HK-2 (cell line): ENCODE results near the gene ZNF91.
"Not testable (repeated sequence)": the region's sequence is repeated elsewhere in the genome, so short reads cannot be mapped to it uniquely, and the experiment has no call there.

ENCODE experiments used
- DNase-seq: peaks from one replicate; pipeline ENCODE4 v3.0.0-alpha.2; 2018; ENCODE audit not compliant: unreplicated experiment

Gene ZNF91

GRCh38 chr19:23318941-23319340, 76.3 kb downstream of the ZNF91 start:
- DNase-seq, result not testable (repeated sequence)

- no peak for DNase-seq
Observed at GRCh38 chr19:23318143-23318542, 77.1 kb downstream of the ZNF91 start.

GRCh38 chr19:23315286-23315685, 80.0 kb downstream of the ZNF91 start:
- DNase-seq, result no peak

DNA sequence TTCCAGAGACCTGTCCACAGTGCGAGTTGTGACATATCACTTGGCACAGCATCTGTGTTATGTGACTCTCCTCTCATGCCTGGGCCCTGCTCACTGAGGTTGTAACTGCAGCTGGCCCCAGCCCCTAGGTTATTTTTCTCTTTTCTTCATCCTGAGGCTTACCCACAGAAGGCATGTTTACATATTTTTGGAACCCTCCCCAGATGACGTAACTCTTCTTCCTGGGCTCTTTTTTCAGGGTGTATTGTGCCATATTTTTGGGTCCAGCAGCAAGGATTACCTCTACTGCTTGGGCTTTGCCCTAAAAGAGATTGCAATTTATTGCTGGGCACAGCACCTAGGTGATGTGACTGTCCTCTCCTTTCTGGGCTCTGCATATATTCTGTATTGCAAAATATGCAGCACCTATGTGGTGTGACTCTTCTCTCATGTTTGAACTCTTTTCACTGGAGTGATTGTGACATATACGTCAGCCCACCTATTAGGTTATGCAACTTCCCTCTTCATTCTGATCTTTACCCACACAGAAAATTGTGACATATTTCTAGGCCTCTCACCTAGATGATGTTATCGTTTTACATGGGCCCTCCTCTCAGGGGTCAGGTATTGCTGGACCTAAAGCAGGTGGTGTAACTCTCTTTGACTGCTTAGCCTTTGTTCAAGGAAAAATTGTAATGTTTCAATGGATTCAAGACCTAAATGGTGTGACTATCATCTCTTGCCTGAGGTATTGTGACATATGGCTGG, 80.6 kb downstream of the ZNF91 start:
- no peak for DNase-seq

GRCh38 chr19:23313196-23313595, 82.1 kb downstream of the ZNF91 start:
- no peak for DNase-seq

DNA sequence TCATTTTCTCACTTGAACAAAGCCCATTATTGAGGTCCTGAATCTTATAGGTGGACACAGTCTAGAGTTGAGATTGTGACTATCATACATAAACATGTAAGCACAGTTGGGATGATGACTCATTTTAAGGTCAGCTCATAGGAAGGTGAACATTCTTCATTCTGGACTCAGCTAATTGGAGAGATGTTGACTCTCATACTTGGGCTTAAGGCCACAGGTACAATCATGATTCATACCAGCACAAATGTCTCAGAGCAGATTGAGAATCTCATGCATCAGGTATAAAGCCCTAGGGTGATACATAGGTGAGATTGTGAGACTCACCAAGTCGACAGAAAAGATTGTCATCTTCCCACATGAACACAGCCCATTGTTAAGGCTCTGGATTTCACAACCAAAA, 82.8 kb downstream of the ZNF91 start:
- DNase-seq, result no peak

DNA sequence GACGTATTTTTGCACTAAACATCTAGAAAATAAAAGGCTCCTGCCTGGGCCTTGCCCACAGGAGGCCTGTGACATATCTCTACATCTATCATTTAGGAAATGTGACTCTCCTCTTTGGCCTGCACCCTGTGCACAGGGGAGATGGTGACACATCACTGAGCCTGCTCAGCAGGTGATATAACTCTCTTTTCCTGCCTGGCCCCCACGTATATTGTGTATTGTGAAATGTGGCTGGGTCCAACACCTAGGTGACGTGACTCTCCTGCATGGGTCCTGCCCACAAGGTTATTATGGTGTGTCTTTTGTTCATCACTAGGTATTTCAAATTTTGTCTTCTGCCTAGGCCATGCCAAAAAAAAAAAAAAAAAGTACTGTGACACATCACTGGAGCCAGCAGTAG, 83.7 kb downstream of the ZNF91 start:
- DNase-seq, result no peak

DNA sequence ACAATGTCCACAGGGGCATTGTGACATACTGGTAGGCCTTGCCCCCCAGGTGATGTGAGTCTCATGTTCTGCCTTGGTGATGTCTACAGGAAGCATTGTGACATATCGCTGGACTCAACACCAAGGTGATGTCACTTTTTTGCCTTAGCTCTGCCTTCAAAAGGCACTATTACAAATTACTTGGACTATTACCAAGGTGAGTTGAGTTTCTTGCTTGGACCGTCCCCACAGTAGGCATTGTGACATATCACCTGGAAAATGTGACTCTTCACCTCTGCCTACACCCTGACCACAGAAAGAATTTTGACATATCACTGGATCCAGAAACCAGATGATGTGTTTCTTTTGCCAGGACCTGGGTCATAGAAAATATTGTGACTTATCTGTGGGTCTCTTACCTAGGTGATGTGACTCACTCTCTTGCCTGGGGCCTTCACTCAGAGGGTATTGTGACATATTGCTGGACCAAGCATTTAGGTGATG, 84.5 kb downstream of the ZNF91 start:
- no peak for DNase-seq

GRCh38 chr19:23309926-23310325, 85.3 kb downstream of the ZNF91 start:
- DNase-seq, result no peak

DNA sequence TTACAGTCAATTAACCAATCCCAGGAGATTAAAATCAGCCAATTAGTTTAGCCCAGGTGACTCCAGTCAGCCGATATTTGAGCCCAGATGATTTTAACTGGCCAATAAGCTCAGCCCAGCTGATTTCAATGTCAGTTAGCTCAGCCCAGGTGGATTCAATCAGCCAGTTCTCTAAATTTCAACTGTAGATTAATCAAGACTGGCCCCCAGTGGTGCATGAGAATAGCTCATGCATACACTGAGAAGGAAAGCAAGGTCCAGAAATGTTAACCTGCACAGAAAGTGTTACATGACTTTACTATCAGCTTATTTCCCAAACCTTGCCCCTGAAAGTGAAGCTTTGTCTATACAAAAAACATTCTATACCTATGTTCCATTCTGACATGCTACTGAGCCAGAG, 89.7 kb downstream of the ZNF91 start:
- no peak for DNase-seq

DNA sequence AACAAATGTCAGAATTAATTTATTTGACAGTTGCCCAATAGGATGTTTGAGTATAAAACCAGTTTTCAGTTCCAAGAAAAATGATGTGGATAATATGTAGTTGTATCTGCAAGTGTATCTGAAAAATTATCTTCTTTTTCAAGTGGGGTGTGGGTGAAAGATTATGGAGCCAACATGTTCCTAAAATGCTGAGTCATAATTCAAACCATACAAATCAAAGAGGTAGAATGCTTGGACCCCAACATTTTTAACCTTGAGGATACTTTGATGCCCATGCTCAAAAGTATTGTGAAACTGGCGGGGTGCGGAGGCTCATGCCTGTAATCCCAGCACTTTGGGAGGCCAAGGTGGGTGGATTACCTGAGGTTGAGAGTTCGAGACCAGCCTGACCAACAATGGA, 91.0 kb downstream of the ZNF91 start:
- no peak for DNase-seq

DNA sequence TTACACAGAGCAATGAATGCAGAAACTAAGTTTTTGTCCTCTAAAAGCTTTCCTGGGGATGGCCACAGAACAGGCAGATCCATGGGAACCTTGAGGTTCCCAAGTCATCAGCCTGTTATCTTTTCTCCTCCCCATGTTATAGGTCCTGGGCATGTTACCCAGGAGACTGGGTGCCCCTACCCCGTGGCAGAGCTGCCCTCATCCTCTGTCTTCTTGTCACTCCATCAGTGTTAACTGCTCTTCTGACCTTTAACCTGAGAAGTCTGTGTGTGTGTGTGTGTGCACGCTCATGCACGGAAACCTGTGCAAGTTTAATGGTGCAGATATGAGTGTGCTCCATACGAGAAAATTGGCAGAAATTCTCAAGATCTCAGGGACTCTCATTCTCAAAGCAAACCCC, 101.1 kb downstream of the ZNF91 start:
- DNase-seq, result no peak

GRCh38 chr19:23289966-23290365, 105.3 kb downstream of the ZNF91 start:
- DNase-seq, result not testable (repeated sequence)
